Right renal cortex interstitium (tissue), 3 donors: ENCODE data around the gene TCF19. TPM values are rescaled to one million over a fixed set of nuclear protein-coding genes. Genes with fewer than 3 reads are reported as not detected.

Experiments used
- DNase-seq, 3 donors: peaks; one replicate each; pipeline ENCODE4 v3.0.0-alpha.2; 2013; ENCODE audit warnings: low read depth in 3 of 3, low spot score in 2 of 3
- polyA plus RNA-seq, 3 donors: library from polyadenylated mRNA; unstranded; fragments of 120-200 nt; gene quantifications; one replicate each; pipeline ENCODE4 v1.2.1, GENCODE V29; 2013; ENCODE audit not compliant: insufficient read length in 3 of 3

Gene TCF19, protein sequence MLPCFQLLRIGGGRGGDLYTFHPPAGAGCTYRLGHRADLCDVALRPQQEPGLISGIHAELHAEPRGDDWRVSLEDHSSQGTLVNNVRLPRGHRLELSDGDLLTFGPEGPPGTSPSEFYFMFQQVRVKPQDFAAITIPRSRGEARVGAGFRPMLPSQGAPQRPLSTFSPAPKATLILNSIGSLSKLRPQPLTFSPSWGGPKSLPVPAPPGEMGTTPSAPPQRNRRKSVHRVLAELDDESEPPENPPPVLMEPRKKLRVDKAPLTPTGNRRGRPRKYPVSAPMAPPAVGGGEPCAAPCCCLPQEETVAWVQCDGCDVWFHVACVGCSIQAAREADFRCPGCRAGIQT
- 10 to 100 TPM; 16.5 to 19.9 (median 17.8) TPM for polyA plus RNA-seq

DNA sequence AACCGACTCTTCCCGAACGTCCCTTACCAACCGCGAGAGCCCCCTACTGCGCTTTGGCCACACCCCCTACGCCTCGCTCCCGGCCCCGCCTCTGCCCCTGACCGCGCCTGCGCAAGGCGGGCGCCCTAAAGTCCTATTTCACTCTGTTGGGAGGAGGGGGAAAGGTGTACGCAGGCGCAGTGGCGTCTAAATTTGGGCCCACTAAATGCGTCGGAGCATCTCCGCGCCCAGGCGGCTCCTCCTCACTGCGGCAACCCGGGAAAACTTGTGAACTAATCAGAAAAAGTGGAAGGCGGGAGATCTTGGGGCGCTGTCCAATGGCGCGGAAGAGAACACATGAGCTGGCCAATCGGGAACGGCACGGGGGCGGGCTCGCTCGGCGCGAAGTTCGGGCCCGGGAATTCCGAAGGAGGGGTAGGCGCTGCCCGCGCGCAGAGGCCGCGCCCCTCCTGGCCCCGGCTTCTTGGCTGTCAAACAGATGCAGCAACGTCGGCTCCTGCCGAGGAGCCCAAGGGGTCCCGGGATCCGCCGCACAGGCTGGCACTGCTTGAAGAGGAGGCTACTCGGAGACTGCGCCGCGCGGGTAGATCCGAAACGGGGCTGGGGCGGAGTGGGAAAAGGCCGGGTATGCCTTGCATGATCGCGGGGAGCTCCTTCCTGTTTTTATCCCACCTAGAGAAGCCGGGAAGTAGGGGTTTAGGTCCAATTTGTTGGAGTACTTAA, at the start of gene TCF19:
TSS of gene TCF19 (plus strand) at position 450 of the 723 bp plus-strand sequence. CDS start 881 bp downstream, outside the sequence.
- DNase-seq, result peak; percentile 97 to 99 (median 99)

DNA sequence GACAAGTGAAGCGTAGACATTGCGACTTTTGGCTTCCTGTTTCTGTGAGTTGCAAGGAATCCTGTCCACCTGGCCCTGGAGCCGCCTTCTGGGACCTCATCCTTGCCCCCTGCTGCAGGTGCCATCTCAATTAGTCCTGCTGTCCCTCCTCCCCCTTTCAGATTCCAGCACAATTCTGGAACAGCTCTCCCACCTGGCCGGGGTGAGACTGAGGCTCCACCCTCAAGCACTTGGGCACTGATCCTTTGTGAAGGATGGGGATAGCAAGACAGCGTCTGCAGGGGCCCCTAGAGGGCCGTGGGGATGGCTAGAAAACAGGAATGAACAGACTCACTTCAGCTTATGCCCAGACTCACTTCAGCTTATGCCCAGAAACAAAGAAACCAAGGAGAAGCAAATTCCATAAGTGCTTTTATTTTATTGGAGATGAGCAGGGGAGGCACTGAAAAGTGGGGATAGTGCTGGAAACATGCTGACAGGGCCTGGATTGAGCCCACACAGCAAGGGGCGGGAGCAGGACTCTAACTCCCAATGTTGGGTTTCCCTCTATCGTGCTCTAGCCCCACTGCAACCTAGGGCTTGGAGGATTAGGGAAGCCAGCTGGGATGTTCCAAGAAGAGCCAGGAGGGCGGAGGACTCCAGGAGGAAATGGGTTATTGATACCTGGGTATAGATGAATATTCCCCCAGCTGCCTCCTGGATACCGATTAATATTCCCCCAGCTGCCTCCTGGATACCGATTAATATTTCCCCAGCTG, 47.4 kb upstream of the TCF19 start:
- DNase-seq, result no peak

DNA sequence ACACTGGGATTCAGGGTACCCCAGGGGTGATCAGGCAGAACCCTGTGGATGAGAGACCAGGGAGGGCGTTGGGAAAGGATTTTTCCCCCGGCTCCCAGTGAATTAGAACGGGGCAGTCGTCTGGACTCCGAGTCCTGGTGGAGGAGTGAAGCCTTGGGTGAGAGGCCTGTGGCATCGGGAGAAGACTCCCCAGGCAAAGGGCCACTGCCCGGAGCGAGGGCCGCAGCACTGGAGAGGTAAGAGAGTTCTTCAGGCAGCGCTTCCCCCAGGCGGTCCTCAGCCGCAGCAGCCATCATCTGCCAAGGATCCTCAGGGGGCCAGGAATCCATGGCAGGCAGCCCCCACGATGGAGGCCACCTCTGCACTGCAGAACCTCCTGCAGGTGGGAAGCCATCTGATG, 46.7 kb upstream of the TCF19 start:
- no peak for DNase-seq

- DNase-seq, result no peak
Observed at GRCh38 chr6:31112478-31112877, 45.9 kb upstream of the TCF19 start, which contains the start of gene C6orf15. Gene C6orf15 (minus strand): TSS chr6:31112575. CDS start chr6:31112555, 20 bp downstream.

DNA sequence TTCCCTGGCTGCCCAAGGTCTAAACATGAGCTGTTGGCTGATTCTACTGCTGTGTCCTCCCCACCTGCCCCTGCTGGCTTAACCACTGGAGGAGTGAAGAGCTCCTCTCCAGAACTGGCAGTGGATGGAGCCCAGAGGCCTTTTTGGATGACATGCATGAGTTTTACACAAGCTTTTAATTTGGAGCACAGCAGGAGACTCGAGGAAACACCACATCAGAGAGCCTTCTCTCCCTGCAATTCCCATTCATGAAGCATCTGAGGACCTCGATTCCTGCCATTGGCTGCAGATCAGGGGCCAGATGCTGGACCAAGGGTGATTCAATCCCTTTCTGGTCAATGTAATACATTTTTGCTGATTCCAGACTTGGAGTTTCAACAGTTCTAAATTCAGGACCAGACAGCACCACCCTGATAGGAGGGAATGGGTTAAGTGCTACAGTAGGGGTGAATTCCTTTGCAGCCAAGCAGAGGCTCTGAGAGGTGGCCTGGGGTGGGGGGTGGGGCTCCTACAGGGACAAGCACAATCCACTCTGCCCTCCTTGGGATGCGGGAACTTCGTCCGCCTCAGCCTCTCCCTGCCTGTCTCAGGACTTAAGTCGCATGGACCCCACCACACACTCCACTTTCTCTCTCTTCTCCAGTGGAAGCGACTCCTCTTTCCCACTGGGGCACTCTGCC, 44.4 kb upstream of the TCF19 start:
- DNase-seq, result no peak

DNA sequence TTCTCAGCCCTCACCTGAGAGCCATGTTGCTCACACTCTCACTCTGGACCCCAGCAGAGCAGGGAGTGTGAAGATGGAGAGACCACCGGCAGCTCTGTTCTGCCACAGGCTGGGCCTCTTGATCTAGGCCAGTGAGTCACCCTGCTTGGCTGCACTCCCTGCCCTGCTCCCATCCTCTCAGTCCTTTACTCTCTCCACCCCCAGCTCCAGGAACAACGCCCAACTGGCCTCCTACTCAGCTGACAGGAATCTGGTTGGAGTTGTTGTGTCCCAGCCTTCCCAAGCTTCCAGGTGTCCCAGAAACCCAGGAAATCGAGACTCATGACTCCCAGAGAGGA, 43.9 kb upstream of the TCF19 start, which contains the start of gene PSORS1C1:
TSS of gene PSORS1C1 (plus strand) at position 260 of the 338 bp plus-strand sequence. CDS start 14,833 bp downstream, outside the sequence.
- DNase-seq, result no peak

DNA sequence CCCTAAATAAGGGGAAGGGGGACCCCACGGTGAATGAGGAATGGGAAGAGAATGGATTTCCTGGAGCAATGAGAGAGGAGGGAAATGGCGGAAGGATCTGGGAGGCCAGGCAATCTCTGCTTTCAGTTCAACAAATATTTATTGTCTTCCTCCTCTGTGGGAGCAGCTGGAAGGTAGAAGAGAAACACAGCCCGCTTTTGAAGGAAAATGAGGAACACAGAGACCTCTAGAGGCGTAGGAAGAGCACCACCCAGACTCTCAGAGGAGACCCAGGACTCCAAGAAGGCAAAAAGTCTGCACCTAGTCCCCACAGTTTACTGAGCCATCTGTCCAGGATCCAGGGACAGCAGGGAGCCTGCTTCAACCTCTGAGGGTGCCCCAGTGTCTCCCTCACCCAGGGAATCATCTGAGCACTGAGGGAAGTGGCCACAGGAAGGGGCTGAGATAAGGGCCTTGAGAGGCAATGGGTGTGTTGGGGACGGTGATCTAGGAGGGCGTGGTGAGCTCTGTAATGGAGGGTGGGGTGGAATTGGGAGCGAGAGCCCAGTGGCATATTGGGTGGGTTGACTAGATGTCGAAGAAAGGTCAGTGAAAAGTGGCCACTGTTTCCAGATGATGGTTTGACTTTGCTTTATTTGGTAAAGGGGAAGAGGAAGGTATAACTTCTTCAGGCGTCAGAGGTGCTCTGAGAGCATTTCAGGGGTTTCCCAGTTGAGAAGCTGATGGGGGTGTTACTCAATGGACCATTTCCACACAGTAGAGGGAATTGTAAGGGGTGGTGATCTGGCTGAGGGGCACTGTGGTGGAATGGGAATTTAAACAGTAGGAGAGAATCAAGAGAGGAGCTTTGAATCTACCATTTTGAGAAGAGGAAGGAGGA, 43.2 kb upstream of the TCF19 start:
- no peak for DNase-seq

GRCh38 chr6:31115941-31116560, 42.3 kb upstream of the TCF19 start:
- no peak for DNase-seq

GRCh38 chr6:31116661-31117385, 41.6 kb upstream of the TCF19 start:
- DNase-seq, result no peak

GRCh38 chr6:31118178-31118577, 40.2 kb upstream of the TCF19 start:
- no peak for DNase-seq

DNA sequence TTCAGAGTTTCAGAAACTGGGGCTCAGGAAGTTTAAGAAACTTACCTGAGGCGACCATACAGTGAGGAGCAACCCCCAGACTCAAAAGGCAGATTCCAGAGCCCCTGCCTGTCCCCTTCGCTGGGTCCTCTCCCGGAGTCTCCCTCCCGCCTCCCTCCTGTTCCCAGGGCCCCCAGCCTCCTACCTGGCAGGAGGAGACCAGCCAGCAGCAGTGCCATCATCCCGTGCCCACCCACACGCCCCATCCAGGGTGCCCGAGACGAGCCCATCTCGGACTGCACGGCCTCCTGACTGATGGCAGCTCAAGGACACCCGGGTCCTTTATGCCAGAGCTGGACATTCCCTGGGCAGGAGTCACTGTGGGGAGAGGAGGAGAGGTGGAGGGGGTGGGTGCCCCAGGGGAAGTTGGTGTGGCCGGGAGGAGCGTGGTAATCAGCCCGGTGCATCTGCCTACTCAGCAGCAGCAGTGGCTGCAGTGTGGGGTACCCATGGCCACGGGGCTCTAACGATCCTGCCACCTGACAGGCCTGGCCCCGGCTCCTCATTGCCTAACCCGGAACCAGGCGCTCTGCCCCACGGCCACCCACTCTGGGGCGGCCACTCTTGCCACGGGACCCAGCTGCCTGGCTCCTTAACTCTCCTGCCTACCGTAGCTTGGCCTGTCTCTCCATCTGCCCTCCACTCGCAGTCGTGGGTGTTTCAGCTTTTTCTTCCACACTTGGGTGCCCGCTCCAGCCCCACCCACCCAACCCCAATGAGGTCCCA, 38.1 kb upstream of the TCF19 start, which contains the start of gene CDSN:
TSS of gene CDSN (minus strand) at position 296 of the 765 bp plus-strand sequence. CDS start at position 269, 27 bp downstream.
- no peak for DNase-seq

DNA sequence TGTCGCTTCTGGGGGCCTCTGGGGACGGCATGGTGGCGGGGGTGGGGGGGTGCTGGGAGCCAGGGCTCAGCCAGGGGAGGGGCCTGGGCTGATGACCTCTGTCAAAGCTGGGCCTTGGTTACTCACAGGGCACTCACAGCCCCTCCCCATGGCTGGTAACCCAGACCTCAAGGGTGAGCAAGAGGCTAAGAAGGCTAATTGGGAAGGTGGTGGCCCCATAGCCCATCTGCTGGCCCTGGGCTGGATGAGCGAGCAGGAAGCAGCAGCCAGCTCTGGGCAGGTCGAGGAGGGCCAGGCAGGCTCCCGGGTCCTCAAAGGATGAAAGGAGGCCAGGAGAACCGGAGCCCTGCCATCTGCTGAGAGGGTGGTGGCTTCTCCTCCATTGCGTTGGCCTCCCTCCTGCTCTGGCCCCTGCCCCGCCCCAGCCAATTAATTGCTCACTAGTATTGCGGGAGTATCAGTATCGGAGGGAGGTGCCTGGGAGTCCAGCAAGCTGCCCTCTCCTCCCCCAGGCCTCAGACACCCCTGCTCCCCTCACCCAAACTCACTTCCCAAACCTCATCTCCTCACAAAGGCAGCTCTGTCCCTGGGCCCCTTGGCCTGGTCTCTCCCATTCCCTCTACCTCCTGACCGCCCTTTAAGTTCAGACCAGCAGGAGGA, 37.1 kb upstream of the TCF19 start:
- no peak for DNase-seq

DNA sequence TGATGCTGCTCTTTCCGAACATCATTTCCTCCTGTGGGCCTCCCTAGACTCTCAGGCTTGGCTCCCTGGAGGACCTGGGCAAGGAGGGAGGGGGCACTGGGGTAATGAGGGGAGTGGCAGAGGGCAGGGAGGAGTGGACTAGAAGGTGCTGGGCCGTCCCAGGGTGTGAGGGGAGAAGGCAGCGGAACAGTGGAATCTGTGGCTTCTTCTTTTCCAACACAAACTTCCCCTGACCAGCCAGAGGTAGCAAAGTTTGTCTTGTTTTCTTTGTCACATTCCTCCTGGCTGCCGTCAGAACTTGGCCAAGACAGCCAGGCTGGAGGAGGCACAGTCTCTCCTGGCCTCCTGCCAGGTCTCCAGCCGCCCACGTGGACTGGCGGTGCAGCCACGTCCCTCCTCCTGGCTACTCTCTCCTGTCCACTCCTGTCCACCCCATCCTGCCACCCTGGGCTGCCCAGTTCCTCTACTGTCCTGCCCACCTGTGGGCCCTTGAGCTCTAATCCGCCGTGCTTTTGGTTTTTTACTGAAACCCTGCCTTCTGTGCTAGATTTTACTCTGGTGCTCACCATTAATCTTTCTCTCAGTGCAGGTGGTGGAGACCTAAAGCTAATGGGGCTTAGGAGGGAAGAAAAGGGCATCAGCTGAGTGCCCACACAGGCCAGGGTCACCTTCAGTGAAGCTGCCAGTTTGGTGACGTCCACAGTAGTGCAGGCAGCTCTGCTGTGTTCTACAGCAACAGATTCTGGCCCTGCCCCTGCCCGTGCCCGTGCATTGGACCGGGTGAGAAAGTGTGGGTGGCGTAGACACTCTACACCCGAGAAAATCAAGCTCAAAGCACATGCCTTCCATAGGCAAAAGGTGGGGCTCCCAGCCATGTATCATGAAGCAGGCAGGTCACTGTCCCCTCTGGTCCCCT, 35.3 kb upstream of the TCF19 start:
- DNase-seq, result peak in 2 of 3 donors; percentile 34 to 77

- no peak for DNase-seq
Observed at GRCh38 chr6:31125162-31125561, 33.2 kb upstream of the TCF19 start.

GRCh38 chr6:31125586-31126363, 32.6 kb upstream of the TCF19 start:
- DNase-seq, result no peak
